H1 (cell line): Measurements from ENCODE around the gene CKLF. TPM values are rescaled to one million over a fixed set of nuclear protein-coding genes. Genes with fewer than 3 reads are reported as not detected.

Source experiments
- BCL11A ChIP-seq, 2 experiments: IDR thresholded peaks; one replicate each; pipeline ENCODE4 v1.6.1; 2011; ENCODE audit warnings: low read depth in 2 of 2, low read length in 2 of 2, mild to moderate bottlenecking in 2 of 2
- CREB1 ChIP-seq: IDR thresholded peaks from 2 replicates; pipeline ENCODE4 v1.6.1; 2012; ENCODE audit warnings: inconsistent platforms
- CTBP2 ChIP-seq: IDR thresholded peaks from 2 replicates; pipeline ENCODE4 v1.7.0; 2011; ENCODE audit warnings: borderline replicate concordance, mild to moderate bottlenecking, moderate library complexity, mixed read lengths, low read length; ENCODE audit not compliant: insufficient read depth, insufficient read length
- HDAC6 ChIP-seq: IDR thresholded peaks from one replicate; pipeline ENCODE4 v1.7.1; 2012; ENCODE audit warnings: low read depth, mild to moderate bottlenecking, inconsistent platforms, low read length, moderate library complexity
- KDM4A ChIP-seq: IDR thresholded peaks from one replicate; pipeline ENCODE4 v1.7.1; 2012; ENCODE audit warnings: low read depth, mild to moderate bottlenecking, moderate library complexity, low read length, inconsistent platforms; ENCODE audit not compliant: severe bottlenecking
- POLR2AphosphoS5 ChIP-seq: IDR thresholded peaks from 2 replicates; pipeline ENCODE4 v1.6.1; 2011; ENCODE audit warnings: low read depth, low read length
- RXRA ChIP-seq: IDR thresholded peaks from 2 replicates; pipeline ENCODE4 v1.6.1; 2011; ENCODE audit warnings: low read depth, mild to moderate bottlenecking, low read length, moderate library complexity; ENCODE audit not compliant: insufficient read depth
- SIX5 ChIP-seq: IDR thresholded peaks from 2 replicates; pipeline ENCODE4 v1.6.1; 2011; ENCODE audit warnings: mild to moderate bottlenecking, low read depth, low read length
- TCF12 ChIP-seq: IDR thresholded peaks from 2 replicates; pipeline ENCODE4 v1.6.1; 2011; ENCODE audit warnings: low read depth, mild to moderate bottlenecking, low read length
- TEAD4 ChIP-seq: IDR thresholded peaks from 2 replicates; pipeline ENCODE4 v1.6.1; 2012; ENCODE audit warnings: low read depth, low read length, inconsistent platforms, mixed read lengths
- polyA plus RNA-seq, 7 experiments: library from polyadenylated mRNA; depleted of rRNA in 3 of 7; stranded (reverse) in 5 of 7; unstranded in 2 of 7; fragments of >200 nt in 5 of 7; fragments of 200-250 nt in 2 of 7; gene quantifications; 1 replicate in 5 of 7; 2 replicates in 1 of 7; 4 replicates in 1 of 7; pipeline versions ENCODE4 v1.2.1 to v1.2.3, GENCODE V29; 2011 to 2013; ENCODE audit warnings: missing spikeins in 2 of 7, mixed read lengths in 2 of 7
- total RNA-seq: library from RNA; stranded (reverse); fragmentation: NEBNext Ultra II Directional; extraction: Animal tissue kit (Norgen Biotek cat#: 25700); gene quantifications from 2 replicates; pipeline ENCODE4 v1.2.1, GENCODE V29; 2021
- TF ChIP-seq, protein P1 (sequence below): fragments of 300-600 bp; sonication (generic); IDR thresholded peaks from 2 replicates; pipeline ENCODE4 v1.7.1; 2012; ENCODE audit warnings: low read length, moderate library complexity, mild to moderate bottlenecking, inconsistent platforms; ENCODE audit not compliant: insufficient replicate concordance

The CKLF gene
- total and polyA plus RNA-seq, 2 of the 8 experiments (the other 6 are each of a cell fraction or from before 2014, with no cell fraction given), result 21.1 to 63.5 TPM

DNA sequence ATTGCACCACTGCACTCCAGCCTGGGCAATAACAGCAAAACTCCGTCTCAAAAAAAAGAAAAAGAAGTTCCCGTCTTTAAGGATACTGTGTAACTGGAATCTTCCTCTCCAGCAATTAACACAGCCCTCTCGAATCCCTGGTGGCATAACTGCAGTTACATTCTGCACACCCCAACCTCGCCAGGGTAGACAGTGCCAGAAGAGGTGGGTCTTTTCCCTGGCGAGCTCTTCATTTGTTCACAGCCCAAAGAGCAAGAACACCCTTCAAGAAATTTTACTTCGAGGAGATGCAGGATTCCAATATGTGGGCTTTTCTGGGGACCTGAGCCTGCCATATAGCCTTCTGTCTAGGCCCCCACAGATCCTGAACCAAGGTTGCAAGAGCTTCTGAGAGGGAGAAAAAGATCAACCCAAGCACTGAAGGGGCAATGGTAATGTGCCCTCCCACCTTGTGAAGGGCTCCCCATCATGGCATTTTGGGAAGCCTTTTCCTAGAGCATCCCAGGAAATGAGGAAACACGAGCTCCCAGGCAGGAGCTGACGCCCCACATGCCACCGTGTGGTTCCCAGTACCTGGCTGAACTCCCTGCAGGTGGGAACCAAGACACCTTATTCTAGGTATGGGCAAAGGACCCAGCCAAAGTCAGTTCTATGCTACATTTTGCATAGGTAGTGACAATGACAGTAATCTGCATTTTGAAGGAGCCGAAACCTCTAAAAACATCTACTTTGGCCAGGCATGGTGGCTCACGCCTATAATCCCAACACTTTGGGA is 29.4 kb upstream of the CKLF start (continued):
- TF ChIP-seq, protein P1, sequence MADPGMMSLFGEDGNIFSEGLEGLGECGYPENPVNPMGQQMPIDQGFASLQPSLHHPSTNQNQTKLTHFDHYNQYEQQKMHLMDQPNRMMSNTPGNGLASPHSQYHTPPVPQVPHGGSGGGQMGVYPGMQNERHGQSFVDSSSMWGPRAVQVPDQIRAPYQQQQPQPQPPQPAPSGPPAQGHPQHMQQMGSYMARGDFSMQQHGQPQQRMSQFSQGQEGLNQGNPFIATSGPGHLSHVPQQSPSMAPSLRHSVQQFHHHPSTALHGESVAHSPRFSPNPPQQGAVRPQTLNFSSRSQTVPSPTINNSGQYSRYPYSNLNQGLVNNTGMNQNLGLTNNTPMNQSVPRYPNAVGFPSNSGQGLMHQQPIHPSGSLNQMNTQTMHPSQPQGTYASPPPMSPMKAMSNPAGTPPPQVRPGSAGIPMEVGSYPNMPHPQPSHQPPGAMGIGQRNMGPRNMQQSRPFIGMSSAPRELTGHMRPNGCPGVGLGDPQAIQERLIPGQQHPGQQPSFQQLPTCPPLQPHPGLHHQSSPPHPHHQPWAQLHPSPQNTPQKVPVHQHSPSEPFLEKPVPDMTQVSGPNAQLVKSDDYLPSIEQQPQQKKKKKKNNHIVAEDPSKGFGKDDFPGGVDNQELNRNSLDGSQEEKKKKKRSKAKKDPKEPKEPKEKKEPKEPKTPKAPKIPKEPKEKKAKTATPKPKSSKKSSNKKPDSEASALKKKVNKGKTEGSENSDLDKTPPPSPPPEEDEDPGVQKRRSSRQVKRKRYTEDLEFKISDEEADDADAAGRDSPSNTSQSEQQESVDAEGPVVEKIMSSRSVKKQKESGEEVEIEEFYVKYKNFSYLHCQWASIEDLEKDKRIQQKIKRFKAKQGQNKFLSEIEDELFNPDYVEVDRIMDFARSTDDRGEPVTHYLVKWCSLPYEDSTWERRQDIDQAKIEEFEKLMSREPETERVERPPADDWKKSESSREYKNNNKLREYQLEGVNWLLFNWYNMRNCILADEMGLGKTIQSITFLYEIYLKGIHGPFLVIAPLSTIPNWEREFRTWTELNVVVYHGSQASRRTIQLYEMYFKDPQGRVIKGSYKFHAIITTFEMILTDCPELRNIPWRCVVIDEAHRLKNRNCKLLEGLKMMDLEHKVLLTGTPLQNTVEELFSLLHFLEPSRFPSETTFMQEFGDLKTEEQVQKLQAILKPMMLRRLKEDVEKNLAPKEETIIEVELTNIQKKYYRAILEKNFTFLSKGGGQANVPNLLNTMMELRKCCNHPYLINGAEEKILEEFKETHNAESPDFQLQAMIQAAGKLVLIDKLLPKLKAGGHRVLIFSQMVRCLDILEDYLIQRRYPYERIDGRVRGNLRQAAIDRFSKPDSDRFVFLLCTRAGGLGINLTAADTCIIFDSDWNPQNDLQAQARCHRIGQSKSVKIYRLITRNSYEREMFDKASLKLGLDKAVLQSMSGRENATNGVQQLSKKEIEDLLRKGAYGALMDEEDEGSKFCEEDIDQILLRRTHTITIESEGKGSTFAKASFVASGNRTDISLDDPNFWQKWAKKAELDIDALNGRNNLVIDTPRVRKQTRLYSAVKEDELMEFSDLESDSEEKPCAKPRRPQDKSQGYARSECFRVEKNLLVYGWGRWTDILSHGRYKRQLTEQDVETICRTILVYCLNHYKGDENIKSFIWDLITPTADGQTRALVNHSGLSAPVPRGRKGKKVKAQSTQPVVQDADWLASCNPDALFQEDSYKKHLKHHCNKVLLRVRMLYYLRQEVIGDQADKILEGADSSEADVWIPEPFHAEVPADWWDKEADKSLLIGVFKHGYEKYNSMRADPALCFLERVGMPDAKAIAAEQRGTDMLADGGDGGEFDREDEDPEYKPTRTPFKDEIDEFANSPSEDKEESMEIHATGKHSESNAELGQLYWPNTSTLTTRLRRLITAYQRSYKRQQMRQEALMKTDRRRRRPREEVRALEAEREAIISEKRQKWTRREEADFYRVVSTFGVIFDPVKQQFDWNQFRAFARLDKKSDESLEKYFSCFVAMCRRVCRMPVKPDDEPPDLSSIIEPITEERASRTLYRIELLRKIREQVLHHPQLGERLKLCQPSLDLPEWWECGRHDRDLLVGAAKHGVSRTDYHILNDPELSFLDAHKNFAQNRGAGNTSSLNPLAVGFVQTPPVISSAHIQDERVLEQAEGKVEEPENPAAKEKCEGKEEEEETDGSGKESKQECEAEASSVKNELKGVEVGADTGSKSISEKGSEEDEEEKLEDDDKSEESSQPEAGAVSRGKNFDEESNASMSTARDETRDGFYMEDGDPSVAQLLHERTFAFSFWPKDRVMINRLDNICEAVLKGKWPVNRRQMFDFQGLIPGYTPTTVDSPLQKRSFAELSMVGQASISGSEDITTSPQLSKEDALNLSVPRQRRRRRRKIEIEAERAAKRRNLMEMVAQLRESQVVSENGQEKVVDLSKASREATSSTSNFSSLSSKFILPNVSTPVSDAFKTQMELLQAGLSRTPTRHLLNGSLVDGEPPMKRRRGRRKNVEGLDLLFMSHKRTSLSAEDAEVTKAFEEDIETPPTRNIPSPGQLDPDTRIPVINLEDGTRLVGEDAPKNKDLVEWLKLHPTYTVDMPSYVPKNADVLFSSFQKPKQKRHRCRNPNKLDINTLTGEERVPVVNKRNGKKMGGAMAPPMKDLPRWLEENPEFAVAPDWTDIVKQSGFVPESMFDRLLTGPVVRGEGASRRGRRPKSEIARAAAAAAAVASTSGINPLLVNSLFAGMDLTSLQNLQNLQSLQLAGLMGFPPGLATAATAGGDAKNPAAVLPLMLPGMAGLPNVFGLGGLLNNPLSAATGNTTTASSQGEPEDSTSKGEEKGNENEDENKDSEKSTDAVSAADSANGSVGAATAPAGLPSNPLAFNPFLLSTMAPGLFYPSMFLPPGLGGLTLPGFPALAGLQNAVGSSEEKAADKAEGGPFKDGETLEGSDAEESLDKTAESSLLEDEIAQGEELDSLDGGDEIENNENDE, result no peak
- no peak for TF ChIP-seq RXRA
- TF ChIP-seq KDM4A, result no peak
- TF ChIP-seq CREB1, result no peak
- no peak for TF ChIP-seq TEAD4
- TF ChIP-seq CTBP2, result no peak
- no peak for TF ChIP-seq TCF12
- TF ChIP-seq BCL11A (IDR thresholded peaks at IDR 0.05; ENCODE audit: low read depth in 2 of 2, low read length in 2 of 2), result no peak
- TF ChIP-seq SIX5, result no peak
- no peak for TF ChIP-seq POLR2AphosphoS5
- no peak for TF ChIP-seq HDAC6
- TF ChIP-seq, all 59 proteins: peak for 0
